Upper lobe of left lung (tissue), 4 donors: Measurements from ENCODE around the gene LOXL1.

Experiments
- EP300 ChIP-seq, 4 donors: sonication (generic); formaldehyde crosslinking; IDR thresholded peaks; one replicate each; pipeline ENCODE4 v1.5.1; 2017; ENCODE audit warnings: antibody characterized with exemption in 4 of 4, control low read depth in 2 of 4
- TF ChIP-seq, protein P1 (sequence below), 6 experiments: fragments of 450-650 bp in 4 of 6; fragments of 200-600 bp in 2 of 6; sonication (generic) in 2 of 6; IDR thresholded peaks; one replicate each; pipeline ENCODE4 v1.5.1; 2016 to 2019; ENCODE audit warnings: antibody characterized with exemption in 6 of 6

DNA sequence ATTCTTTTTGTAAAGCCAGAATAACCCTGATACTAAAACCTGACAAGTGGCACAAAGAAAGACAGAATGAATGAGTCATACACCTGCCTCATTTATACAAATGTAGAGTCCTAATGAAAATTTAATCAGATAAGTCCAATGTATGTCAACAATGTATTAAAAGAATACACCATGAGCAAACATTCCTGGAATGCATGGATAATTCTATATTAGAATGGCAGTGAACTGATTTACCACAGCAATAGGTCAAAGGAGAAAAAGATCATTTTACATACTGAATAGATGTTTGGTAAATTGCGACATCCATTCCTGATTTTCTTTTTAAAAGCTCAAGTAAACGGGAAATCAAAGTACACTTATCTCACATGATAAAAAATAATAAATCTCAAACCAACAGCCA is 11.2 kb upstream of the LOXL1 start:
- no peak for TF ChIP-seq EP300 (IDR thresholded peaks at IDR 0.05)
- TF ChIP-seq, protein P1, sequence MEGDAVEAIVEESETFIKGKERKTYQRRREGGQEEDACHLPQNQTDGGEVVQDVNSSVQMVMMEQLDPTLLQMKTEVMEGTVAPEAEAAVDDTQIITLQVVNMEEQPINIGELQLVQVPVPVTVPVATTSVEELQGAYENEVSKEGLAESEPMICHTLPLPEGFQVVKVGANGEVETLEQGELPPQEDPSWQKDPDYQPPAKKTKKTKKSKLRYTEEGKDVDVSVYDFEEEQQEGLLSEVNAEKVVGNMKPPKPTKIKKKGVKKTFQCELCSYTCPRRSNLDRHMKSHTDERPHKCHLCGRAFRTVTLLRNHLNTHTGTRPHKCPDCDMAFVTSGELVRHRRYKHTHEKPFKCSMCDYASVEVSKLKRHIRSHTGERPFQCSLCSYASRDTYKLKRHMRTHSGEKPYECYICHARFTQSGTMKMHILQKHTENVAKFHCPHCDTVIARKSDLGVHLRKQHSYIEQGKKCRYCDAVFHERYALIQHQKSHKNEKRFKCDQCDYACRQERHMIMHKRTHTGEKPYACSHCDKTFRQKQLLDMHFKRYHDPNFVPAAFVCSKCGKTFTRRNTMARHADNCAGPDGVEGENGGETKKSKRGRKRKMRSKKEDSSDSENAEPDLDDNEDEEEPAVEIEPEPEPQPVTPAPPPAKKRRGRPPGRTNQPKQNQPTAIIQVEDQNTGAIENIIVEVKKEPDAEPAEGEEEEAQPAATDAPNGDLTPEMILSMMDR (IDR thresholded peaks at IDR 0.05): no peak
